Endothelial cell of umbilical vein (primary cell): Measurements from ENCODE around the gene IBA57. TPM values are rescaled to one million over a fixed set of nuclear protein-coding genes. Genes with fewer than 3 reads are reported as not detected.

Experiments used
- BruUV-seq: library from RNA; stranded (reverse); fragments of 400-500 nt; replicated peaks from 2 replicates; lab custom pipeline; 2021; lab: Mats Ljungman, UMichigan
- CTCF ChIA-PET: fragments of 300-600, 350-600 bp; sonication (Branson Sonifier 250); formaldehyde crosslinking; loops from one replicate; lab custom pipeline; 2021; ENCODE audit warnings: antibody characterized with exemption, inconsistent platforms; lab: Charles Lee
- POLR2A ChIA-PET: fragments of 300-600, 350-600 bp; sonication (Branson Sonifier 250); formaldehyde crosslinking; loops from one replicate; lab custom pipeline; 2021; ENCODE audit warnings: antibody characterized with exemption, inconsistent platforms; lab: Charles Lee
- DNase-seq: peaks from one replicate; pipeline ENCODE4 v3.0.0-alpha.2; 2011; ENCODE audit warnings: low read depth, low spot score
- FAIRE-seq: peaks from 2 replicates; lab custom pipeline; 2011; peaks lifted over from hg19 to GRCh38; lab: Jason Lieb, UNC
- H2AFZ ChIP-seq: 2 replicates; pipeline ENCODE4 v1.6.0; 2012; ENCODE audit warnings: low read depth, low read length, control low read depth, inconsistent platforms
- H3K27ac ChIP-seq: 2 replicates; pipeline ENCODE4 v1.5.1; 2011; ENCODE audit warnings: low read depth, mild to moderate bottlenecking, control low read depth, low read length, moderate library complexity; ENCODE audit not compliant: insufficient read depth
- H3K27me3 ChIP-seq, 2 experiments: 2 replicates each; pipeline versions ENCODE4 v1.6.0 to v1.6.1; 2011; ENCODE audit warnings: low read length in 2 of 2, mixed read lengths in 1 of 2; ENCODE audit not compliant: control insufficient read depth in 2 of 2, insufficient read depth in 2 of 2
- H3K36me3 ChIP-seq, 2 experiments: 2 replicates in 1 of 2; 3 replicates in 1 of 2; pipeline ENCODE4 v1.5.1; 2011; ENCODE audit warnings: low read length in 2 of 2, mild to moderate bottlenecking in 1 of 2, moderate library complexity in 1 of 2; ENCODE audit not compliant: control insufficient read depth in 2 of 2, insufficient read depth in 2 of 2; ENCODE audit errors: extremely low read depth in 1 of 2
- H3K4me1 ChIP-seq: 3 replicates; pipeline ENCODE4 v1.5.1; 2011; ENCODE audit warnings: mild to moderate bottlenecking, low read length; ENCODE audit not compliant: control insufficient read depth, insufficient read depth; ENCODE audit errors: extremely low read depth
- H3K4me2 ChIP-seq: 2 replicates; pipeline ENCODE4 v1.6.1; 2011; ENCODE audit warnings: low read length, control low read depth, mixed read lengths; ENCODE audit not compliant: insufficient read depth
- H3K4me3 ChIP-seq, 3 experiments: fragments of 200-600 bp in 1 of 3; sonication (generic), shearing (Covaris generic) in 1 of 3; replicated peaks in 1 of 3; 2 replicates each; pipeline ENCODE4 v1.5.1; 2011 to 2016; ENCODE audit warnings: control low read depth in 3 of 3, low read length in 3 of 3, mild to moderate bottlenecking in 2 of 3, inconsistent platforms in 1 of 3, low read depth in 1 of 3, moderate library complexity in 1 of 3; ENCODE audit not compliant: insufficient read depth in 1 of 3
- H3K79me2 ChIP-seq: 2 replicates; pipeline ENCODE4 v1.6.0; 2012; ENCODE audit warnings: low read length, inconsistent platforms; ENCODE audit not compliant: control insufficient read depth, insufficient read depth
- H3K9ac ChIP-seq: replicated peaks from 2 replicates; pipeline ENCODE3; 2011; ENCODE audit warnings: low read length, control low read depth; ENCODE audit not compliant: insufficient read depth; ENCODE audit errors: extremely low read depth
- H3K9me1 ChIP-seq: replicated peaks from 3 replicates; pipeline ENCODE4 v1.6.0; 2011; ENCODE audit warnings: mild to moderate bottlenecking, low read length; ENCODE audit not compliant: control insufficient read depth, insufficient read depth; ENCODE audit errors: extremely low read depth
- H3K9me3 ChIP-seq: replicated peaks from 2 replicates; pipeline ENCODE4 v1.5.1; 2012; ENCODE audit warnings: low read length, inconsistent platforms; ENCODE audit not compliant: control insufficient read depth, insufficient read depth
- H4K20me1 ChIP-seq: replicated peaks from 2 replicates; pipeline ENCODE3; 2011; ENCODE audit warnings: mild to moderate bottlenecking, low read length; ENCODE audit not compliant: control insufficient read depth, insufficient read depth; ENCODE audit errors: extremely low read depth
- CTCF ChIP-seq, 2 donors: IDR thresholded peaks; 1 replicate in 1 of 2; 2 replicates in 1 of 2; pipeline ENCODE4 v1.5.1; 2011; ENCODE audit warnings: low read length in 2 of 2, mild to moderate bottlenecking in 2 of 2, moderate library complexity in 2 of 2, control low read depth in 1 of 2, inconsistent platforms in 1 of 2, low read depth in 1 of 2; ENCODE audit not compliant: insufficient read depth in 1 of 2; ENCODE audit errors: extremely low read depth in 1 of 2
- EZH2 ChIP-seq: IDR thresholded peaks from 2 replicates; pipeline ENCODE4 v1.6.1; 2012; ENCODE audit warnings: borderline replicate concordance, low read depth, mild to moderate bottlenecking, moderate library complexity, low read length, inconsistent platforms; ENCODE audit not compliant: severe bottlenecking
- FOS ChIP-seq: IDR thresholded peaks from 2 replicates; pipeline ENCODE4 v1.6.1; 2011; ENCODE audit warnings: mild to moderate bottlenecking, low read length, moderate library complexity, borderline replicate concordance; ENCODE audit not compliant: insufficient read depth
- GATA2 ChIP-seq: IDR thresholded peaks from 2 replicates; pipeline ENCODE4 v1.7.0; 2011; ENCODE audit warnings: low read depth, mild to moderate bottlenecking, moderate library complexity, mixed read lengths, low read length; ENCODE audit not compliant: insufficient read length, insufficient read depth
- JUN ChIP-seq: IDR thresholded peaks from 2 replicates; pipeline ENCODE4 v1.6.1; 2011; ENCODE audit warnings: borderline replicate concordance, low read depth; ENCODE audit not compliant: insufficient read length, insufficient read depth
- MAX ChIP-seq: IDR thresholded peaks from 2 replicates; pipeline ENCODE4 v1.6.1; 2011; ENCODE audit not compliant: insufficient read depth, insufficient read length
- MYC ChIP-seq: IDR thresholded peaks from one replicate; pipeline ENCODE4 v1.6.1; 2011; ENCODE audit warnings: mild to moderate bottlenecking, low read depth, low read length
- POLR2A ChIP-seq: IDR thresholded peaks from 2 replicates; pipeline ENCODE4 v1.6.1; 2012; ENCODE audit warnings: low read depth, mild to moderate bottlenecking, control low read depth, low read length
- POLR2AphosphoS5 ChIP-seq: IDR thresholded peaks from 2 replicates; pipeline ENCODE4 v1.6.1; 2012; ENCODE audit warnings: low read depth, mild to moderate bottlenecking, control low read depth, low read length, moderate library complexity; ENCODE audit not compliant: insufficient read depth
- dilution Hi-C: fragments of 300-500 bp; cut with MboI; formaldehyde crosslinking; loops from one replicate; pipeline ENCODE4 v1.15.0; 2019; ENCODE audit warnings: low sequenced_read_pairs; ENCODE audit not compliant: extremely low pct_ligation_motif_present
- intact Hi-C: fragments of 100-400 bp; cut with micrococcal nuclease; formaldehyde crosslinking; loops from one replicate; pipeline ENCODE4 v1.10.0; 2022
- polyA plus RNA-seq, 4 experiments: library from polyadenylated mRNA; depleted of rRNA in 3 of 4; stranded (reverse) in 3 of 4; unstranded in 1 of 4; fragments of >200 nt; gene quantifications; 2 replicates each; pipeline versions ENCODE4 v1.2.1 to v1.2.3, GENCODE V29; 2011 to 2012; ENCODE audit warnings: missing spikeins in 1 of 4
- total RNA-seq: library from RNA; stranded (reverse); gene quantifications from 2 replicates; pipeline ENCODE4 v1.2.3, GENCODE V29; 2021

IBA57 gene
- total and polyA plus RNA-seq, 2 donors (not counting 3 experiments of a cell fraction or from before 2014, with no cell fraction given), result 3.4 to 7.7 TPM

- POLR2A ChIA-PET, result no interaction called here
- no TSS peak for BruUV-seq
These were observed 39.4 kb downstream of the IBA57 start for GRCh38 chr1:228204958-228205357.

GRCh38 chr1:228205526-228206436 lies 40.2 kb downstream of the IBA57 start:
- no peak overlapping the region for H3K4me2 ChIP-seq
- BruUV-seq, result no TSS peak
- H3K36me3 ChIP-seq, result no peaks in the 10 kb centered on the region
- FAIRE-seq, result no peak
- H4K20me1 ChIP-seq, result no peaks in the 10 kb centered on the region
- H3K27ac ChIP-seq, result no peak overlapping the region
- DNase-seq, result no peak
- H3K79me2 ChIP-seq, result no peaks in the 10 kb centered on the region
- H3K9me3 ChIP-seq, result no peaks in the 10 kb centered on the region
- H3K9ac ChIP-seq, result no peak overlapping the region
- H2AFZ ChIP-seq, result no peak overlapping the region
- H3K9me1 ChIP-seq, result no peaks in the 10 kb centered on the region
- intact Hi-C loops, result no loop called here
- no peaks in the 10 kb centered on the region for H3K4me1 ChIP-seq
- peaks cover 0 to 2% of the 10 kb centered on the region in 2 experiments for H3K27me3 ChIP-seq
- TF ChIP-seq GATA2 (no peak), JUN (no peak), MYC (no peak), EZH2 (no peak), POLR2A (no peak), FOS (no peak), MAX (no peak), CTCF (IDR thresholded peaks at IDR 0.05; ENCODE audit: extremely low read depth in 1 of 2, insufficient read depth in 1 of 2, low read depth in 1 of 2, low read length in 2 of 2) (no peak), POLR2AphosphoS5 (no peak)
- no peak overlapping the region for H3K4me3 ChIP-seq
- dilution Hi-C loops, result no loop called here
- CTCF ChIA-PET, result no interaction called here
- POLR2A ChIA-PET, result no interaction called here

More at GRCh38 chr1:228204958-228205357, 39.4 kb downstream of the IBA57 start:
- Histone ChIP-seq H3K9me1 (no peaks in the 10 kb centered on the region), H3K27me3 (peaks cover 0 to 2% of the 10 kb centered on the region in 2 experiments), H3K4me1 (no peaks in the 10 kb centered on the region), H3K9me3 (no peaks in the 10 kb centered on the region), H3K27ac (no peak overlapping the region), H3K4me2 (no peak overlapping the region), H3K9ac (no peak overlapping the region), H3K36me3 (no peaks in the 10 kb centered on the region), H3K79me2 (no peaks in the 10 kb centered on the region), H3K4me3 (no peak overlapping the region), H2AFZ (no peak overlapping the region), H4K20me1 (no peaks in the 10 kb centered on the region)
- intact Hi-C loops, result no loop called here
- FAIRE-seq (no peak), DNase-seq (no peak)
- TF ChIP-seq POLR2AphosphoS5 (no peak), EZH2 (no peak), JUN (no peak)
- dilution Hi-C loops, result no loop called here
- CTCF ChIA-PET, result interaction anchor here (1.8 kb wide), 1 partner anchor 9 kb away, joined by 4 read pairs; no protein-coding TSS in a partner anchor
